Stimulated activated CD8-positive, alpha-beta memory T cell treated with anti-CD3 and anti-CD28 coated beads, Interleukin-7, amount 100 ng/mL, for 24 hours (primary cell): ENCODE data around the gene TBX4.

ENCODE experiments used
- DNase-seq: peaks from one replicate; pipeline ENCODE4 v3.0.0-alpha.2; 2020; ENCODE audit warnings: low read depth

TBX4 gene

GRCh38 chr17:61465550-61466237 is 13.5 kb downstream of the TBX4 start:
- no peak for DNase-seq

GRCh38 chr17:61466246-61466645 is 14.0 kb downstream of the TBX4 start:
- DNase-seq, result no peak

- no peak for DNase-seq
Observed at GRCh38 chr17:61467416-61468262, 15.4 kb downstream of the TBX4 start.

DNA sequence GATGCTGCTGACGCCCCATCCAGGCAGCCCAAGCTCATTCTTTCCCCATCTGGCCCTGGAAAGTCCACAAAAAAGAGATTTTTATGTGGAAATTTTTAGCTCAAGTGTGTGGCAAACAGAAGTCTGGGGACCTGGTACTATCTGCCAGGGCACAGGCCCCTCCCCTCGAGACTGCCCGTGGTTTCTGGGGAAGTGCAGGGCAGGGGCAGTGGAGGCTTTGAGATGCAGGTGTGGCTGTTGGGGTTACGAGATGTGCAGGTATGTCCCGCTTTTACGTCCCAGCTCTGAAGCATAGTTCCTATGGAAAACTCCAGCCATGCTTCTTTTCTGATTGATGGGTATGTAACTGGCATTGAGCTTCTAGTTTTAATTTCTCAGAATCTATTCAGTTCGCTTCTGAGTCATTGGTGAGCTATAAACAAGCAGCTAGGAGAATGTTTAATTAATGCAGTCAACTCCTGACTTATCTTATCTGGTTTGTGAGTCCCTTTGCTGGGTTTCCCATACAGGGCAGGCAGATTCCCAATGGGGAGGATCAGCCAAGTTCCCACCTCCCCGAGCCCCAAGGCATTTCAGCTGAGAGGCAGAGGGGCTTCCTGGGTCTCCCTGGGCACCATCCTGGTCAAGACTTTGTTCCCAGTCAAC is 16.2 kb downstream of the TBX4 start:
- no peak for DNase-seq

DNA sequence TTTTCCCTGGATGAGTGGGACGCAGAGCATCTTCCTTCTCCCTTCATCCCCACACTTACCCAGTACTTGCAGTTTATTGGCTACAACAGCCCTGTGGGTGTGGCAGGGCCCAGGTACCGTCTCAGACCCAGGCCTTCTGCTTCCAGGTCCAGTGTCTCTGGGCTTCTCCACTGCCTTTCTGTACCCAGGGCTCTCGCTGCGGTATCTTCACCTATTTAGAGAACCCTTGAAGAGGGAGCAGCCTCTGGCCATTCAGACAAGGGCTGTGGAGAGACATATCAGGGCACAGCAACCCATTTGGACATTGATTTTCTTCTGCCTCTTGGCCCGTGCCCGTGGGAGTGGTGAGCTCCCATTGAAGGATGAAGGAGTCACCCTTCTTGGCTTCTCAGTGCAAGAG is 17.3 kb downstream of the TBX4 start:
- no peak for DNase-seq

DNA sequence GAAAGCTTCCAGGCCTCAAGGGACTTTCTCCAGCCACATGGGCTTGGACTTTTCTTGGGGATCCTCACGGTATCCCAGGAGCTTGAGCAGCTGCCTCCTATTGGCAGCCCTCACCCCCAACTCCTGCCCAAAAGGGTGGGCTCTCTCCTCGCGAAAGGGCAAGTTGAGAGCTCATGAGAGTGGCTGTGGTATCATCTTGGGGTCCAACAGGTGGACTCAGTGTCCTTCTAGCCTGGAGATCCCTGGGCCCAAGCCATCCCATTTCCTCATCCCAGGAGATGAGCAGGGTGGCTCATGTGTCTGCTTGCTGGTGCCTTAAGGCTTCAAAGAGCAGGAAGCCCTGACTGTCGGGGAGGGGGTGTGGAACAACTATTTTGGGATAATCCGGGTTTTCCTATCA is 17.7 kb downstream of the TBX4 start:
- no peak for DNase-seq

- no peak for DNase-seq
Observed at GRCh38 chr17:61470530-61471136, 18.4 kb downstream of the TBX4 start.

GRCh38 chr17:61474235-61474927 is 22.2 kb downstream of the TBX4 start:
- DNase-seq, result no peak

GRCh38 chr17:61474934-61475333 is 22.7 kb downstream of the TBX4 start:
- DNase-seq, result no peak

GRCh38 chr17:61475726-61476125 is 23.5 kb downstream of the TBX4 start:
- no peak for DNase-seq

- no peak for DNase-seq
Observed at GRCh38 chr17:61476476-61477203, 24.4 kb downstream of the TBX4 start.

DNA sequence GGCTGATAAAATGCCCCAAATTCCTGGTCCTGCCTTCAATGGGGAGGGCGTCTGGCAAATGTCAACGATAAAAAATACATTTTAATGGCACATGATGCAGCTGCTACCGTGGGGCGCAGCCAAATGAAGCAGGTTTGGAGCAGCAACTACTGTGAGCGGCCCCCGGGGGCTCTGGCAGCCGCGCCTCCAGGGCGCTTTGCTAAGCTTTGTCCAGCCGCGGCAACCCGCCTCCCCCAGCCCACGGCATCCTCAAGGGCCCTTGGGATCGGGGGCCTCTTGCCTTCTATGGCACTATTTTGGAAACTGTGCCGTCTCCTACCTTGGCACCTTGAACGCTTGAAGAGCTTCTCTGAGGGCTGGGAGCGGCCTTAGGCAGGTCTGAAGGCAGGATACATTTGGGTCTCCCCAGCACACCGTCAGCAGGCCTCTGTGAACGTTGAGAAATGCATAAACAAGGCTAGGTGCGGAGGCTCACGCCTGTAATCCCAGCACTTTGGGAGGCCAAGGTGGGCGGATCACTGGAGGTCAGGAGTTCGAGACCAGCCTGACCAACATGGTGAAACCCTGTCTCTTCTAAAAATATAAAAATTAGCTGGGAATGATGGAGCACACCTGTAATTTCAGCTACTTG is 25.1 kb downstream of the TBX4 start:
- no peak for DNase-seq

DNA sequence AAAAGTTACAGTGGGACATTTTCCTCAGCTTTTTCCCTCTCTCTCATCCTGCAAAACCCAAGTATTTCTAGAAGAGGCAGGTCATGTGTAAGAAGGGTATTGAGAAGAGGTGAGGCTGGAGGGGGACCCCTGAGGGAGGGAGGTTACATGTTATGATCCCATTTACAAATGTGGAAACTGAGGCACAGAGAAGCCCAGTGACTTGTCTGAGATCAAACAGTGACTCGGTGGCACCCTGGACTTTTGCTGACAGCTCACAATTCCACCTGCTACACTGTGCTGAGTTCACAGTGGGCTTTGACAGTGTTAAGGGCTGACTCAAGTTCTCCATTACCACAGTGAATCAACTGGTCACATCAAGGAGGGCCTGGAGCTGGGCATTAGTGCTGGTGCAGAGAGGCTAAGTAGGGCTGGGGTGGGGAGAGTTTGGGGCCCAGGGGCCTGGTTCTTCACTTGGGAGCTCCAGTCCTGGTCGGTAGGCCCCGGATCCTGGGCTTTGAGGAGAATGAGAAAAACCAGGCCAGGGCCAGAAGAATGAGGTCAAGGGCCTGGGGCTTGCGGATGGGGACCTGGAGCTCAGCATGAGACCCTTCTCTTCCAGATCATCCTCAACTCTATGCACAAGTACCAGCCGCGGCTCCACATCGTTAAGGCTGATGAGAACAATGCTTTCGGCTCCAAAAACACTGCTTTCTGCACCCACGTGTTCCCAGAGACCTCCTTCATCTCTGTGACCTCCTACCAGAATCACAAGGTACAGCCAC is 26.0 kb downstream of the TBX4 start:
- no peak for DNase-seq

GRCh38 chr17:61478790-61479492 is 26.7 kb downstream of the TBX4 start:
- no peak for DNase-seq

GRCh38 chr17:61479493-61480413 is 27.5 kb downstream of the TBX4 start:
- DNase-seq, result no peak

GRCh38 chr17:61480414-61480807 is 28.2 kb downstream of the TBX4 start:
- no peak for DNase-seq

GRCh38 chr17:61481421-61481820 is 29.2 kb downstream of the TBX4 start:
- DNase-seq, result no peak

DNA sequence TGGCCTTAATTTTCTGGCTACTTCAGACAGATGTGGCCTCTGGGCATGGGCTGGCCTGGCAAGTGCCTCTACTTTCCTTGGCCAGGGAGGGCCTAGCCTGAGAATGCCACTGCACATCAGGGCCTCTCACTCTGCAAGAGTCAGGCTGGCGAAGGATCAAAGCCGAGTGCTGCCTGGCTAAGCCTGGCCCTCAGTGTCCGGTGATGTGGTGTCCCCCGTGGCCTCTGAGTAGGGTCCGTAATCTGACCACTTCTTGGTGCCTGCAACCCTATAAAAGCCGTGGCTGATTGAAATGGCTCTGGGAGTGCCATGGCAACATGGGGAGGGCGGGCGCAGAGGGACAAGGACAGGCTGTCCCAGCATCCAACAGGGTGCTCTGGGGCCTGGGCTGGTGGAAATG is 30.2 kb downstream of the TBX4 start:
- DNase-seq, result no peak
